ENCODE measurements around the gene HCK. TPM values are rescaled to one million over a fixed set of nuclear protein-coding genes. Genes with fewer than 3 reads are reported as not detected.

HCK gene
- total RNA-seq, 1 experiment from 2014 or later, result 0.17 TPM

DNA sequence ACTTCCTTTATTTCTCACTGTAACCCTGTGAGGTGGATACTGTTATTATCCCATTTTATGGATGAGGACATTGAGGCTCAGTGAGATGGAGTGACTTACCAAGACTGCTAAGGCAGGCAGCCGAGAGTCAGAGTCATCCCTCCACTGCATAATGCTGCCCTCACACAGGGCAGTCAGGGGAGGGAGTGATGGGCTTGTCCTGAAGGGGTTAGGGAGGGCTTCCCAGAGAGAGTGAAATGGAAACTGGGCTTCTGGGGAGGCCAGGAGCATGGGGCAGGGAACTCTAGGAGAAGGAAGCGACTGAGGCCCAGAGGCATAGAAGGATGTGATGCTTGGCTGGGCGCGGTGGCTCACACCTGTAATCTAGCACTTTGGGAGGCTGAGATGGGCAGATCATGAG is 88.6 kb downstream of the HCK start:
- TF ChIP-seq YY1 (IDR thresholded peaks at IDR 0.05; ENCODE audit: extremely low read depth, insufficient replicate concordance, low read depth, low read length), result no peak
- no peak for TF ChIP-seq SP1 (IDR thresholded peaks at IDR 0.05; ENCODE audit: low read depth)
- TF ChIP-seq POLR2A (IDR thresholded peaks at IDR 0.05; ENCODE audit: borderline replicate concordance, extremely low read depth, insufficient read depth, insufficient read length), result no peak
- TF ChIP-seq RAD21 (IDR thresholded peaks at IDR 0.05; ENCODE audit: low read depth), result no peak
- TF ChIP-seq FOSL1 (IDR thresholded peaks at IDR 0.05; ENCODE audit: low read depth), result no peak
- TF ChIP-seq POLR2AphosphoS5 (IDR thresholded peaks at IDR 0.05; ENCODE audit: low read depth, low read length), result no peak
- no peak for TF ChIP-seq SIN3A (IDR thresholded peaks at IDR 0.05; ENCODE audit: low read depth)
- TF ChIP-seq, protein P1, sequence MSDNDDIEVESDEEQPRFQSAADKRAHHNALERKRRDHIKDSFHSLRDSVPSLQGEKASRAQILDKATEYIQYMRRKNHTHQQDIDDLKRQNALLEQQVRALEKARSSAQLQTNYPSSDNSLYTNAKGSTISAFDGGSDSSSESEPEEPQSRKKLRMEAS (IDR thresholded peaks at IDR 0.05), result no peak
- TF ChIP-seq, protein P2, sequence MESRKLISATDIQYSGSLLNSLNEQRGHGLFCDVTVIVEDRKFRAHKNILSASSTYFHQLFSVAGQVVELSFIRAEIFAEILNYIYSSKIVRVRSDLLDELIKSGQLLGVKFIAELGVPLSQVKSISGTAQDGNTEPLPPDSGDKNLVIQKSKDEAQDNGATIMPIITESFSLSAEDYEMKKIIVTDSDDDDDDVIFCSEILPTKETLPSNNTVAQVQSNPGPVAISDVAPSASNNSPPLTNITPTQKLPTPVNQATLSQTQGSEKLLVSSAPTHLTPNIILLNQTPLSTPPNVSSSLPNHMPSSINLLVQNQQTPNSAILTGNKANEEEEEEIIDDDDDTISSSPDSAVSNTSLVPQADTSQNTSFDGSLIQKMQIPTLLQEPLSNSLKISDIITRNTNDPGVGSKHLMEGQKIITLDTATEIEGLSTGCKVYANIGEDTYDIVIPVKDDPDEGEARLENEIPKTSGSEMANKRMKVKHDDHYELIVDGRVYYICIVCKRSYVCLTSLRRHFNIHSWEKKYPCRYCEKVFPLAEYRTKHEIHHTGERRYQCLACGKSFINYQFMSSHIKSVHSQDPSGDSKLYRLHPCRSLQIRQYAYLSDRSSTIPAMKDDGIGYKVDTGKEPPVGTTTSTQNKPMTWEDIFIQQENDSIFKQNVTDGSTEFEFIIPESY (IDR thresholded peaks at IDR 0.05; ENCODE audit: extremely low read depth, insufficient replicate concordance, low read length), result no peak
- TF ChIP-seq SRF (IDR thresholded peaks at IDR 0.05; ENCODE audit: low read depth), result no peak
- TF ChIP-seq EZH2phosphoT487 (IDR thresholded peaks at IDR 0.05; ENCODE audit: borderline replicate concordance), result no peak
- no peak for TF ChIP-seq EZH2 (IDR thresholded peaks at IDR 0.05)
- no peak for TF ChIP-seq CBX3 (IDR thresholded peaks at IDR 0.05; ENCODE audit: low read depth)
- ChIA-PET RAD21 (ENCODE audit: low non-redundant PET in 1 of 2, low total read pairs in 2 of 2, uncharacterized antibody in 2 of 2, unreplicated experiment in 2 of 2) (no interaction called here), POLR2A (no interaction called here), CTCF (no interaction called here)
- ATAC-seq (no peak), DNase-seq (ENCODE audit: low read depth, low spot score) (no peak)
- Histone ChIP-seq H3K4me3 (replicated peaks in 1 of 2; ENCODE audit: low read depth in 1 of 2, low read length in 2 of 2) (no peak overlapping the region), H4K20me1 (ENCODE audit: insufficient read depth) (no peaks in the 10 kb centered on the region), H3K36me3 (ENCODE audit: control insufficient read depth in 1 of 2, insufficient read depth in 2 of 2, low read length in 2 of 2) (peaks cover 44 to 51% of the 10 kb centered on the region in 2 experiments; a peak in 3 of 4 replicates), H3K4me2 (ENCODE audit: low read length) (no peak overlapping the region), H3K9me2 (ENCODE audit: insufficient read depth) (no peaks in the 10 kb centered on the region), H3K79me2 (ENCODE audit: insufficient read depth, low read length) (peaks cover 6% of the 10 kb centered on the region), H3K4me1 (ENCODE audit: control insufficient read depth in 1 of 2, insufficient read depth in 2 of 2, low read length in 2 of 2) (no peaks in the 10 kb centered on the region), H3K27ac (ENCODE audit: low read depth, low read length) (no peak overlapping the region), H3K9me3 (ENCODE audit: control insufficient read depth in 1 of 2, insufficient read depth in 1 of 2, low read depth in 1 of 2, low read length in 2 of 2) (no peaks in the 10 kb centered on the region), H3K27me3 (ENCODE audit: insufficient read depth, low read length) (no peaks in the 10 kb centered on the region), H2AFZ (ENCODE audit: low read depth, low read length, poor library complexity, severe bottlenecking) (no peak overlapping the region), H3K9ac (ENCODE audit: low read length) (no peak overlapping the region)
- BruUV-seq (replicated peaks), result no TSS peak
- intact Hi-C loops (cut with micrococcal nuclease), result no loop called here
